Nephron (organoid): Measurements from ENCODE around the gene DMXL1.

Source experiments
- H3K27ac Mint-ChIP-seq, 3 experiments: 2 replicates each; pipeline ENCODE4 v1.8.0; 2020; ENCODE audit warnings: mixed read lengths in 3 of 3, mild to moderate bottlenecking in 2 of 3, moderate library complexity in 1 of 3
- H3K27me3 Mint-ChIP-seq: 2 replicates; pipeline ENCODE4 v1.8.0; 2021; ENCODE audit warnings: low read depth, mild to moderate bottlenecking, moderate library complexity, mixed read lengths
- H3K36me3 Mint-ChIP-seq: 2 replicates; pipeline ENCODE4 v1.8.0; 2020; ENCODE audit warnings: low read depth, mixed read lengths
- H3K4me1 Mint-ChIP-seq: 2 replicates; pipeline ENCODE4 v1.8.0; 2020; ENCODE audit warnings: mixed read lengths
- H3K4me3 Mint-ChIP-seq, 3 experiments: 2 replicates each; pipeline ENCODE4 v1.8.0; 2020; ENCODE audit warnings: mild to moderate bottlenecking in 3 of 3, mixed read lengths in 3 of 3, moderate library complexity in 2 of 3
- H3K9me3 Mint-ChIP-seq: 2 replicates; pipeline ENCODE4 v1.8.0; 2020; ENCODE audit warnings: mixed read lengths
- CTCF ChIP-seq, 3 experiments: fragments of 200-600 bp; sonication (generic); IDR thresholded peaks; one replicate each; pipeline ENCODE4 v1.5.0; 2021; ENCODE audit warnings: antibody characterized with exemption in 3 of 3; ENCODE audit not compliant: unreplicated experiment in 3 of 3

DMXL1 gene

GRCh38 chr5:119166026-119166425 lies 95.1 kb downstream of the DMXL1 start:
- no peak for TF ChIP-seq CTCF (IDR thresholded peaks at IDR 0.05; ENCODE audit: unreplicated experiment in 3 of 3)
- no peaks in the 10 kb centered on the region for H3K4me1 Mint-ChIP-seq
- no peak overlapping the region for H3K27ac Mint-ChIP-seq
- H3K4me3 Mint-ChIP-seq: no peak overlapping the region
- no peaks in the 10 kb centered on the region for H3K27me3 Mint-ChIP-seq
- peaks cover 39% of the 10 kb centered on the region for H3K36me3 Mint-ChIP-seq
- no peaks in the 10 kb centered on the region for H3K9me3 Mint-ChIP-seq

- Mint-ChIP-seq H3K36me3 (peaks cover 35% of the 10 kb centered on the region), H3K27me3 (no peaks in the 10 kb centered on the region), H3K4me3 (no peak overlapping the region), H3K9me3 (no peaks in the 10 kb centered on the region), H3K4me1 (no peaks in the 10 kb centered on the region), H3K27ac (no peak overlapping the region)
- TF ChIP-seq CTCF (IDR thresholded peaks at IDR 0.05; ENCODE audit: unreplicated experiment in 3 of 3): no peak
Measured at GRCh38 chr5:119168401-119168800, 97.5 kb downstream of the DMXL1 start.

- Mint-ChIP-seq H3K36me3 (peaks cover 29% of the 10 kb centered on the region), H3K27ac (no peak overlapping the region), H3K4me3 (no peak overlapping the region), H3K27me3 (no peaks in the 10 kb centered on the region), H3K9me3 (no peaks in the 10 kb centered on the region), H3K4me1 (no peaks in the 10 kb centered on the region)
- no peak for TF ChIP-seq CTCF (IDR thresholded peaks at IDR 0.05; ENCODE audit: unreplicated experiment in 3 of 3)
Measured at GRCh38 chr5:119171686-119172085, 100.8 kb downstream of the DMXL1 start.

- no peak overlapping the region for H3K4me3 Mint-ChIP-seq
- no peak overlapping the region for H3K27ac Mint-ChIP-seq
- TF ChIP-seq CTCF (IDR thresholded peaks at IDR 0.05; ENCODE audit: unreplicated experiment in 3 of 3): no peak
- no peaks in the 10 kb centered on the region for H3K9me3 Mint-ChIP-seq
- H3K36me3 Mint-ChIP-seq: peaks cover 25% of the 10 kb centered on the region
- H3K27me3 Mint-ChIP-seq: no peaks in the 10 kb centered on the region
- no peaks in the 10 kb centered on the region for H3K4me1 Mint-ChIP-seq
Measured at GRCh38 chr5:119174578-119175163, 103.8 kb downstream of the DMXL1 start.

GRCh38 chr5:119176785-119177184 lies 105.9 kb downstream of the DMXL1 start:
- peaks cover 17% of the 10 kb centered on the region for H3K36me3 Mint-ChIP-seq
- no peak overlapping the region for H3K27ac Mint-ChIP-seq
- no peaks in the 10 kb centered on the region for H3K4me1 Mint-ChIP-seq
- H3K4me3 Mint-ChIP-seq: no peak overlapping the region
- no peak for TF ChIP-seq CTCF (IDR thresholded peaks at IDR 0.05; ENCODE audit: unreplicated experiment in 3 of 3)
- no peaks in the 10 kb centered on the region for H3K27me3 Mint-ChIP-seq
- H3K9me3 Mint-ChIP-seq: no peaks in the 10 kb centered on the region

- Mint-ChIP-seq H3K27ac (no peak overlapping the region), H3K27me3 (no peaks in the 10 kb centered on the region), H3K9me3 (no peaks in the 10 kb centered on the region), H3K36me3 (peaks cover 15% of the 10 kb centered on the region), H3K4me3 (no peak overlapping the region), H3K4me1 (no peaks in the 10 kb centered on the region)
- TF ChIP-seq CTCF (IDR thresholded peaks at IDR 0.05; ENCODE audit: unreplicated experiment in 3 of 3): no peak
Measured at GRCh38 chr5:119177226-119177625, 106.3 kb downstream of the DMXL1 start.
